ENCODE results near the gene AMDHD2.
A peak's percentile ranks its signal among the peaks of the same experiment; 100 is the strongest.

Gene AMDHD2

DNA sequence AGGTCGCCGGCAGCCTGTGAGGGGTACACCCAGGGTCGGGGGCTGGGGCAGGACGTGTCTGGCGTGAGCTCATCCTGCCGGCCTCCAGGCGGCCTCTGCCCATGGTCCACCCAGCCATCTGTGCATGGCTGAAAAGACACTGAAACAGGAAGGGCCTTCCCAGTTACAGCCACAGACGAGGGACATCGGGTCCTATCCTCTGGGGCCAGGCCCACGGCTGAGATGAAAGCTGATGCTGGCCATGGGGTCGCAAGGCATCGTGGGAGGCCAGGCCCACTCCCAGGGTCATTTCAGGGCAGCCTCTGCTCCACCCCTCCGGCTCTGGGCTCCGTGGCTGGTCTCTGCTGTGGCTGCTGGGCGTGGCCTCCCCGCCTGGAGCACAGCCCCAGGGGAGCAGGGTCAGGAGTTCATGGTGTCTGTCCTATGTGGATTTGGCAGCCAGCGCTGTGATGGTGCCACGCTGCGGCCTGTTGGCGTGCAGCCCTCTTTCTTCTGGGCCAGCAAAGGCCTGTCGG lies 23.0 kb upstream of the AMDHD2 start:
- H3K27ac ChIP-seq = peak overlapping the region; percentile 76
- TF ChIP-seq, protein P1, sequence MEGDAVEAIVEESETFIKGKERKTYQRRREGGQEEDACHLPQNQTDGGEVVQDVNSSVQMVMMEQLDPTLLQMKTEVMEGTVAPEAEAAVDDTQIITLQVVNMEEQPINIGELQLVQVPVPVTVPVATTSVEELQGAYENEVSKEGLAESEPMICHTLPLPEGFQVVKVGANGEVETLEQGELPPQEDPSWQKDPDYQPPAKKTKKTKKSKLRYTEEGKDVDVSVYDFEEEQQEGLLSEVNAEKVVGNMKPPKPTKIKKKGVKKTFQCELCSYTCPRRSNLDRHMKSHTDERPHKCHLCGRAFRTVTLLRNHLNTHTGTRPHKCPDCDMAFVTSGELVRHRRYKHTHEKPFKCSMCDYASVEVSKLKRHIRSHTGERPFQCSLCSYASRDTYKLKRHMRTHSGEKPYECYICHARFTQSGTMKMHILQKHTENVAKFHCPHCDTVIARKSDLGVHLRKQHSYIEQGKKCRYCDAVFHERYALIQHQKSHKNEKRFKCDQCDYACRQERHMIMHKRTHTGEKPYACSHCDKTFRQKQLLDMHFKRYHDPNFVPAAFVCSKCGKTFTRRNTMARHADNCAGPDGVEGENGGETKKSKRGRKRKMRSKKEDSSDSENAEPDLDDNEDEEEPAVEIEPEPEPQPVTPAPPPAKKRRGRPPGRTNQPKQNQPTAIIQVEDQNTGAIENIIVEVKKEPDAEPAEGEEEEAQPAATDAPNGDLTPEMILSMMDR (IDR thresholded peaks at IDR 0.05) = no peak
- TF ChIP-seq ZFX (IDR thresholded peaks at IDR 0.05; ENCODE audit: borderline replicate concordance) = no peak

DNA sequence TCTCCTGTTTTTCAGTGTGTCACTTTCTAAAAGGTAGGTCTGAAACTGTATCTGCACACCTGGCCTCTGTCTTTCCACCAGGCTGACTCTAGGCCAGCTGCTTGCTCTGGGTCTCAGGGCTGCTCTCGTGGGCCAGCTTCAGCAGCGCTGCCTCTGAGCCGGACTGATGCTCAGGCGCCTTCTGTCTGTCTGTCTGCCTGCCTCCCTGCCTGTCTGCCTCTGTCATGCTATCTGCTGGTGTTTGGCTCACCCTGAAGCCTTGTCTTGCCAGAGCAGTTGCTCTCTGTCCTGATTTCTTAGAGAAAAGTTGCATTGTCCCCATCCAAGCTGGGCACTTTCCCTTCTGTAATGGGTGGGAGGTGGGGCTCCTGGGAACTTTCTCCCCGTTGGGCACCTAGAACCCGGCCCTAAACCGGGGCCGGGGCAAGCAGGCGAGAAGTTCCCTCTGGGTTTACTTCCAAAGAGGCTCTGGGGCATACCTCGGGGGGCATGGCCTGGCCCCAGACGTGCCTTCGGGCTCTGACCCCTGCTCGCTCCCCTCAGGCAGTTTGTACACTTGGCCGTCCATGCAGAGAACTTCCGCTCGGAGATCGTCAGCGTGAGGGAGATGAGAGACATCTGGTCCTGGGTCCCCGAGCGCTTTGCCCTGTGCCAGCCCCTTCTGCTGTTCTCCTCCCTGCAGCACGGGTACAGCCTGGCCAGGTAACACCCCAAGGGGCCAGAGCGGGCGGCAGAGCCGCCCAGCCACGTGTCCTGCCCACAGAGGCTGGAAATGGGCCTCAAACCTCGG lies 22.3 kb upstream of the AMDHD2 start:
- H3K27ac ChIP-seq = peak overlapping the region; percentile 76; the same call in 1 of the 2 replicates
- TF ChIP-seq, protein P1 (IDR thresholded peaks at IDR 0.05) = no peak
- TF ChIP-seq ZFX (IDR thresholded peaks at IDR 0.05; ENCODE audit: borderline replicate concordance) = no peak

DNA sequence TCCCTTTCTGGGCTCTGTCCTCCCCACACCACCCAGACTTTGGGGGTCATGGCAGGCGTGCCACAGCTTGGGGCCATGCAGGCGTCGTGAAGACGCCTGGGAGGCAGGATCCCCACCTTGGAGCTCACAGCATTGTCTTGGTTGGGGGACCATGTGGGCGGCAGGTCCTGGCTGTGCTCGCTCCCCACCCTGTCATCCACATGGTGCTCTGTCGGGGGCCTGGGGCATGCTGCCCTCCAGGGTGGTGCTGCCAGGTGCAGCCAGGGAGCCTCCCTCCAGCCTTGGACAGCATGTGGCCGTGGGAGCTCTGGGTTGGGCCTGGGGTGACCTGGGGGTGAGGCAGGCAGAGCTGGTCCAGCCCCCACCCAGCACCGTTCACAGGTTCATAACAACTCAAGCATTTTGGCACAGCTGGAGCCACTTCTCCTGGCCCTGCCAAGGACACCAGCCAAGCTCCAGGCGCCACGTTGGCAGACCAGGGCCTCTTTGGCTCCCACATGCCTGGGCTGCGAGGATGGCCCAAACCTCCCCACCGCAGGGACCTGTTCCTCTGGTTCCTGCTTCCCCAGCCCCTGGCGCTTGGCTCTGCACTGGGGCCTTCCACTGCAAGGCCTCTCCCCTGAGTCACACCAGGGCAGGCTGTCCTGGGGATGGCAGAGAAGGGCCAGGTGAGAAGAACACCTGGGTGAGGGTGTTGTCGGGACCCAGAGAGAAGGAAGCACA lies 21.5 kb upstream of the AMDHD2 start:
- TF ChIP-seq ZFX (IDR thresholded peaks at IDR 0.05; ENCODE audit: borderline replicate concordance) = no peak
- TF ChIP-seq, protein P1 (IDR thresholded peaks at IDR 0.05) = no peak
- H3K27ac ChIP-seq = no peak overlapping the region

DNA sequence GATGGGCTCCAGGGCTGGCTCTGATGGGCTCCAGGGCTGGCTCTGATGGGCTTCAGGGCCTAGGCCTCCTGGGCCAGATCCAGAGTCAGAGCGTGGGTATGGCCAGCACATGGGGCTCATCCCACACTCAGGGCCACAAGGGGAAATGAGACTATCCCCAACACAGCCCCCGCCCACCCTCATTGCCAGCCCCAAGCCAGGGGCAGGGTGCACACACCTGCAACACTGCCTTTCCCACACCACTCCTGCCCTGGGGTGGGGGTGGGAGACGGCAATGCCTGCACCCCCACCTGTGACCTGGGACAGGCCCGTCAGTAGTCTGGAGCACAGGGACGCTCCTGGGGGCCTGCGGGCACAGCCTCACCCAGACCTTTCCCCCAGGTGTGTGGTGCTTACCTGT lies 20.7 kb upstream of the AMDHD2 start:
- H3K27ac ChIP-seq = no peak overlapping the region
- no peak for TF ChIP-seq ZFX (IDR thresholded peaks at IDR 0.05; ENCODE audit: borderline replicate concordance)
- TF ChIP-seq, protein P1 (IDR thresholded peaks at IDR 0.05) = no peak

DNA sequence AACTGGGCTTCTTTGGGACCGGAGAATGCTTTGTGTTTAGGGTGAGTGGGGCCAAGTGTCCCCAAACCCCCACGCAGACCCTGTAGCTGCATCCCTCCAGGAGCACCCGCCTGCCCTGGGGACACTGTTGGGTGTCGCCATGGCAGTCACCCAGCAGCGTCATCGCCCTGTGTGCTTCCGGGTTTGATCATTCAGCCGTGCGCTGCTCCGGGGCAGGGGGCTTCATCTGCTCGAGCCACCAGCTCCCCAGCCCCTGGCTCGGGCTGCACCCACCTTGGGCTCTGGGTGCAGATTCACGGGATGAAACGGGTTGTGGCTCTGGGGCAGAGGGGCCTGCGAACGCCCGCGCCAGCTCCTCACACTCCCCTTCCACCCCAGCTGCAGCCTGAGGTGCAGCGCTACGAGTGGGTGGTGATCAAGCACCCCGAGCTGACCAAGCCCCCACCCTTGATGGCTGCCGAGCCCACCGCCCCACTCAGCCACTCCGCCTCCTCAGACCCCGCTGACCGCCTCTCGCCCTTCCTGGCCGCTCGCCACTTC lies 20.2 kb upstream of the AMDHD2 start:
- no peak overlapping the region for H3K27ac ChIP-seq
- TF ChIP-seq, protein P1 (IDR thresholded peaks at IDR 0.05) = no peak
- TF ChIP-seq ZFX (IDR thresholded peaks at IDR 0.05; ENCODE audit: borderline replicate concordance) = no peak

DNA sequence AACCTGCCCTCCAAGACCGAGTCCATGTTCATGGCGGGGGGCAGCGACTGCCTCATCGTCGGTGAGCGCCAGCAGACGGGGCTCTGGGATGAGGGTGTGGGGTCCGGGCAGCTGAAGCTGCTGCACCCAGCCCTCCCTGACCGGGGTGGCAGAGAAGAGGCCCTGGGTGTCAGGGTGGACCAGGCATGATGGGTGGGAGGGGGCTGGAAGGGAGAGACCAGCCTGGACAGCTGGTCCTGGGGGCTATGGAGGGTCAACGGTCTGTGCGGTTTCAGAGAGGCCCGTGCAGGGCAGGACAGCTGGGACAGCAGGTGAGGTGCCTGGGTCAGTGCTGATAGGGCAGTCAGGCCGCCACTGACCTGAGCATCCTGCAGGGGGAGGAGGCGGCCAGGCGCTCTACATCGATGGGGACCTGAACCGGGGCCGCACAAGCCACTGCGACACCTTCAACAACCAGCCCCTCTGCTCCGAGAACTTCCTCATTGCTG lies 19.7 kb upstream of the AMDHD2 start:
- H3K27ac ChIP-seq = no peak overlapping the region
- TF ChIP-seq, protein P1 (IDR thresholded peaks at IDR 0.05) = no peak
- TF ChIP-seq ZFX (IDR thresholded peaks at IDR 0.05; ENCODE audit: borderline replicate concordance) = no peak
